CD4-positive, CD25-positive, alpha-beta regulatory T cell (primary cell): ENCODE measurements around the gene COPG1. TPM values are rescaled to one million over a fixed set of nuclear protein-coding genes. Genes with fewer than 3 reads are reported as not detected.
"Not testable (repeated sequence)": the region's sequence is repeated elsewhere in the genome, so short reads cannot be mapped to it uniquely, and the experiment has no call there.

Source experiments
- ATAC-seq, 2 donors: fragments of 150-1000 bp; cut with Tn5 transposase; one replicate each; pipeline ENCODE4 v1.10.0; 2021; ENCODE audit warnings: low read depth in 2 of 2, moderate number of reproducible peaks in 2 of 2, moderate library complexity in 1 of 2
- DNase-seq, 3 donors: peaks; one replicate each; pipeline versions ENCODE4 v3.0.0 to v3.0.0-alpha.2; 2012 to 2022; ENCODE audit warnings: mixed read lengths in 1 of 3
- H3K27ac ChIP-seq: one replicate; pipeline ENCODE4 v1.7.0; 2013; ENCODE audit warnings: mild to moderate bottlenecking, low read length; ENCODE audit not compliant: insufficient read depth, poor library complexity, severe bottlenecking
- H3K27me3 ChIP-seq: one replicate; pipeline ENCODE4 v1.7.0; 2013; ENCODE audit warnings: low read length; ENCODE audit not compliant: control insufficient read depth, insufficient read depth
- H3K36me3 ChIP-seq: one replicate; pipeline ENCODE4 v1.7.0; 2013; ENCODE audit warnings: mild to moderate bottlenecking, low read length, moderate library complexity; ENCODE audit not compliant: control insufficient read depth, insufficient read depth
- H3K4me1 ChIP-seq: 2 replicates; pipeline ENCODE4 v1.7.0; 2013; ENCODE audit warnings: mild to moderate bottlenecking, low read length; ENCODE audit not compliant: insufficient read depth, control insufficient read depth, poor library complexity, severe bottlenecking
- H3K4me3 ChIP-seq: one replicate; pipeline ENCODE4 v1.7.0; 2013; ENCODE audit warnings: low read depth, mild to moderate bottlenecking, low read length, moderate library complexity
- H3K9me3 ChIP-seq, 2 experiments: 1 replicate in 1 of 2; 2 replicates in 1 of 2; pipeline ENCODE4 v1.7.0; 2013; ENCODE audit warnings: low read length in 2 of 2, mild to moderate bottlenecking in 1 of 2, moderate library complexity in 1 of 2; ENCODE audit not compliant: control insufficient read depth in 2 of 2
- H3K27ac Mint-ChIP-seq, 3 donors: one replicate each; pipeline ENCODE4 v1.8.0; 2020 to 2022; ENCODE audit warnings: mild to moderate bottlenecking in 3 of 3, mixed read lengths in 3 of 3, moderate library complexity in 2 of 3
- H3K27me3 Mint-ChIP-seq: one replicate; pipeline ENCODE4 v1.8.0; 2022; ENCODE audit warnings: mild to moderate bottlenecking, mixed read lengths
- H3K36me3 Mint-ChIP-seq: one replicate; pipeline ENCODE4 v1.8.0; 2020; ENCODE audit warnings: mixed read lengths
- H3K4me1 Mint-ChIP-seq, 4 donors: one replicate each; pipeline ENCODE4 v1.8.0; 2020 to 2022; ENCODE audit warnings: mixed read lengths in 4 of 4, mild to moderate bottlenecking in 1 of 4
- H3K4me3 Mint-ChIP-seq, 4 donors: one replicate each; pipeline ENCODE4 v1.8.0; 2020 to 2022; ENCODE audit warnings: mild to moderate bottlenecking in 4 of 4, mixed read lengths in 4 of 4, moderate library complexity in 3 of 4
- H3K9me3 Mint-ChIP-seq, 7 donors: one replicate each; pipeline ENCODE4 v1.8.0; 2020 to 2022; ENCODE audit warnings: mixed read lengths in 7 of 7, mild to moderate bottlenecking in 3 of 7, moderate library complexity in 2 of 7
- polyA plus RNA-seq, 4 donors: library from polyadenylated mRNA; unstranded; fragments of 300-500 nt; fragmentation: Illumina TruSeq; gene quantifications; one replicate each; pipeline ENCODE4 v1.2.3, GENCODE V29; 2021
- total RNA-seq: library from RNA; stranded (reverse); gene quantifications from one replicate; pipeline ENCODE4 v1.2.3, GENCODE V29; 2022

COPG1 gene
- total and polyA plus RNA-seq, 5 donors from 2014 or later, result 67.7 to 105 (median 88.4) TPM

DNA sequence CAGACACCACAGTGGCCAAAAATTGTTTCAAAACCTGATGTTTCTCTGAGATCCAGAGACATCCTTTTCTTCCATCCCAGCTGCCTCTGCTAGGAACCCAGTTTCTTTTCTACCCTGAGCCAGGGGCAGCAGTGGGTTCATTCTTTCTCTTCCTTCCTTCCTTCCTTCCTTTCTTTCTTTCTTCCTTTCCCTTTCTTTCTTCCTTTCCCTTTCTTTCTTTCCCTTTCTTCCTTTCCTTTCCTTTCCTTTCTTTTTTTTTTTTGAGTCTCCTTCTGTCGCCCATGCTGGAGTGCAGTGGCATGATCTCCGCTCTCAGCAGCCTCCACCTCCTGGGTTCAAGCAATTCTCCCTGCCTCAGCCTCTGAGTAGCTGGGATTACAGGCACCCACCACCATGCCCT is 30.7 kb upstream of the COPG1 start:
- Mint-ChIP-seq H3K4me1 (no peaks in the 10 kb centered on the region), H3K27ac (no peak overlapping the region), H3K36me3 (no peaks in the 10 kb centered on the region), H3K4me3 (peak overlapping the region in 1 of 4 donors; percentile 58), H3K9me3 (no peaks in the 10 kb centered on the region), H3K27me3 (no peaks in the 10 kb centered on the region)
- DNase-seq, result no peak
- no peak for ATAC-seq
- Histone ChIP-seq H3K9me3 (no peaks in the 10 kb centered on the region), H3K4me1 (no peaks in the 10 kb centered on the region), H3K27me3 (no peaks in the 10 kb centered on the region), H3K27ac (no peak overlapping the region), H3K4me3 (no peak overlapping the region), H3K36me3 (no peaks in the 10 kb centered on the region)

DNA sequence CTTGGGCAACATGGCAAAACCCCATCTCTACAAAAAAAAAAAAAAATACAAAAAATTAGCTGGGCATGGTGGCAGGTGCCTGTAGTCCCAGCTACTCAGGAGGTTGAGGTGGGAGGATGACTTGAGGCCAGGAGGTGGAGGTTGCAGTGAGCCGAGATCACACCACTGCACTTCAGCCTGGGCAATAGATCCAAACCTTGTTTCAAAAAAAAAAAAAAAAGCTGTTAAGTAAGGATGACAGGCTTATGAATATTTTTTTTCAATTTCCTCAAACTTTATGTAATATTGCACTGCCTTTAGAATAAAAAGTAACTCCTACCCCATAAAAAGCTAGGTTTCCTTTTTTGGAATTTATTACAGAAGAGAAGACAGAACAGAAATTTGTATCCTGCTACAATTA is 25.0 kb upstream of the COPG1 start:
- peaks cover 4 to 16% (median 6%) of the 10 kb centered on the region in 4 donors for H3K4me1 Mint-ChIP-seq
- not testable (repeated sequence) for H3K36me3 ChIP-seq, H3K4me3 Mint-ChIP-seq, H3K27ac Mint-ChIP-seq, DNase-seq, H3K27me3 Mint-ChIP-seq, ATAC-seq, H3K9me3 Mint-ChIP-seq, H3K27ac ChIP-seq, H3K4me1 ChIP-seq, H3K9me3 ChIP-seq, H3K4me3 ChIP-seq, H3K27me3 ChIP-seq, H3K36me3 Mint-ChIP-seq

DNA sequence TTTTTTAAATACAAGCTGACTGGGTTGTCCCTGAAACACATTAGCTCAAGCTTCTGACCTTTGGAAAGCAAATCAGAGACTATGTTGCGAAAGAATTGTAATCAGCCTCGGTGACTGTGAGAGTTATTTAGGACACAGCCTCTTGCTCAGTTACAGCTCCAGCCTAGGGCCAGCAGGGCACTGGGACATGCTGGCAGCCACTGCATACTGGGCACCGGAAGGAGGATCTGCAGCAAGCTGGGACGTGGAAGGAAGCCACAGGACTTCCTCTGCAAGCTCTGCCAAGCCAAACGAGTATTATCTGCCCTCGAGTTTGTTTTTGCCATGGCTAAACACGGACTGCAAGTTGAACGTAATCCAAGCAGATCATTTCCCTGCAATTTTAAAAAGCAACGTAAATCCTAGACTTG is 24.4 kb upstream of the COPG1 start:
- DNase-seq (peak in 1 of 3 donors; percentile 54), ATAC-seq (peak; percentile 22 to 47)
- peaks cover 7% of the 10 kb centered on the region for H3K4me1 ChIP-seq
- no peaks in the 10 kb centered on the region for H3K27me3 Mint-ChIP-seq
- no peaks in the 10 kb centered on the region for H3K36me3 ChIP-seq
- no peaks in the 10 kb centered on the region for H3K9me3 ChIP-seq
- H3K27me3 ChIP-seq, result no peaks in the 10 kb centered on the region
- H3K9me3 Mint-ChIP-seq, result no peaks in the 10 kb centered on the region
- H3K36me3 Mint-ChIP-seq, result no peaks in the 10 kb centered on the region
- H3K4me3 ChIP-seq, result peak overlapping the region; percentile 10
- peaks cover 4 to 16% (median 6%) of the 10 kb centered on the region in 4 donors for H3K4me1 Mint-ChIP-seq
- H3K27ac ChIP-seq, result no peak overlapping the region
- H3K4me3 Mint-ChIP-seq, result peak overlapping the region in 2 of 4 donors; percentile 36 to 43
- peak overlapping the region; percentile 60 to 83 (median 79) for H3K27ac Mint-ChIP-seq

- Histone ChIP-seq H3K9me3 (no peaks in the 10 kb centered on the region), H3K4me3 (no peak overlapping the region), H3K27ac (no peak overlapping the region), H3K27me3 (no peaks in the 10 kb centered on the region), H3K4me1 (peaks cover 7% of the 10 kb centered on the region), H3K36me3 (no peaks in the 10 kb centered on the region)
- ATAC-seq (no peak), DNase-seq (peak in 1 of 3 donors; percentile 58)
- Mint-ChIP-seq H3K4me3 (peak overlapping the region in 1 of 4 donors; percentile 35), H3K9me3 (no peaks in the 10 kb centered on the region), H3K36me3 (no peaks in the 10 kb centered on the region), H3K4me1 (peaks cover 4 to 16% (median 6%) of the 10 kb centered on the region in 4 donors), H3K27ac (no peak overlapping the region), H3K27me3 (no peaks in the 10 kb centered on the region)
Measured at GRCh38 chr3:129226374-129226773, 23.0 kb upstream of the COPG1 start.

DNA sequence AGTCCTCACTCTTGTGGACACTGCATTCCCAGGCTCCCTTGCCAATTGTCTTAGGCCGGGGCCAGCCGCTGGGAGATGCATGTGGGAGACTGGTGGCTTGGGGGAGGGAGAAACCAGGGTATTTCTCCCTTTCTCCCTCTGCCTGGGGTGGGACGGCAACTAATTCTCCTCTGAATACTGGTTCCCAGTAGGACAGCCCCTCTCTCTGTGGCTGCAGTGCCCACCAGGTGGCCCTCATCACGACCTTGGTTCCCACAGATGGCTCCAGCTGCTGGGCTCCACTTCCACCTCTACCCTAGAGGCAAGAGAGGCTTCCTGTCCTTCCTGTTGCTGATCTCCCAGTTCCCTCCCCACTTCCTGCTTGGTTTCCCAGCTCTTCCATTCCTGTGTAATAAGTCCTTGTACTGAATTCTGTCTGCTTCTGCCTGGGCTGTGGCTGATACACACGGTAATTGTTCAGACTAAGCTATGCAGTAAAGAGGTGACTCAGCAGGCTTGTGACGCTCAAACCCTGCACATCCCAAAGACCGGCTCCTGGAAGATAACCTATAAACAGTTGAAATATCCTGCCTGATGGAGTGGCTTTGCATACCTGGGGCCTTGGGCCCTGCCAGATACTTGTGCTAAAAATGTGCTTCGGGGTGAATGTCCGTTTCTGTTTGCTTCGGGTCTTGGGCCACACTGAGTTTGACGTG is 20.4 kb upstream of the COPG1 start:
- Mint-ChIP-seq H3K27me3 (no peaks in the 10 kb centered on the region), H3K4me1 (peaks cover 6 to 16% (median 7%) of the 10 kb centered on the region in 4 donors), H3K36me3 (no peaks in the 10 kb centered on the region), H3K27ac (peak overlapping the region in 1 of 3 donors; percentile 26), H3K4me3 (no peak overlapping the region), H3K9me3 (no peaks in the 10 kb centered on the region)
- DNase-seq, result no peak
- no peak overlapping the region for H3K27ac ChIP-seq
- no peaks in the 10 kb centered on the region for H3K27me3 ChIP-seq
- peaks cover 7% of the 10 kb centered on the region for H3K4me1 ChIP-seq
- H3K9me3 ChIP-seq, result no peaks in the 10 kb centered on the region
- H3K4me3 ChIP-seq, result no peak overlapping the region
- ATAC-seq, result no peak
- no peaks in the 10 kb centered on the region for H3K36me3 ChIP-seq

- no peak overlapping the region for H3K27ac ChIP-seq
- H3K36me3 Mint-ChIP-seq, result no peaks in the 10 kb centered on the region
- H3K27ac Mint-ChIP-seq, result peak overlapping the region in 1 of 3 donors; percentile 29
- no peaks in the 10 kb centered on the region for H3K9me3 ChIP-seq
- H3K4me1 Mint-ChIP-seq, result peaks cover 0 to 6% (median 2%) of the 10 kb centered on the region in 4 donors
- H3K27me3 Mint-ChIP-seq, result no peaks in the 10 kb centered on the region
- no peak overlapping the region for H3K4me3 Mint-ChIP-seq
- peaks cover under 1% of the 10 kb centered on the region for H3K4me1 ChIP-seq
- peak in 1 of 3 donors; percentile 76 for DNase-seq
- H3K9me3 Mint-ChIP-seq, result no peaks in the 10 kb centered on the region
- no peaks in the 10 kb centered on the region for H3K36me3 ChIP-seq
- no peak overlapping the region for H3K4me3 ChIP-seq
- no peaks in the 10 kb centered on the region for H3K27me3 ChIP-seq
- ATAC-seq, result peak; percentile 45 to 65
Measured at GRCh38 chr3:129230311-129231019, 18.9 kb upstream of the COPG1 start.

DNA sequence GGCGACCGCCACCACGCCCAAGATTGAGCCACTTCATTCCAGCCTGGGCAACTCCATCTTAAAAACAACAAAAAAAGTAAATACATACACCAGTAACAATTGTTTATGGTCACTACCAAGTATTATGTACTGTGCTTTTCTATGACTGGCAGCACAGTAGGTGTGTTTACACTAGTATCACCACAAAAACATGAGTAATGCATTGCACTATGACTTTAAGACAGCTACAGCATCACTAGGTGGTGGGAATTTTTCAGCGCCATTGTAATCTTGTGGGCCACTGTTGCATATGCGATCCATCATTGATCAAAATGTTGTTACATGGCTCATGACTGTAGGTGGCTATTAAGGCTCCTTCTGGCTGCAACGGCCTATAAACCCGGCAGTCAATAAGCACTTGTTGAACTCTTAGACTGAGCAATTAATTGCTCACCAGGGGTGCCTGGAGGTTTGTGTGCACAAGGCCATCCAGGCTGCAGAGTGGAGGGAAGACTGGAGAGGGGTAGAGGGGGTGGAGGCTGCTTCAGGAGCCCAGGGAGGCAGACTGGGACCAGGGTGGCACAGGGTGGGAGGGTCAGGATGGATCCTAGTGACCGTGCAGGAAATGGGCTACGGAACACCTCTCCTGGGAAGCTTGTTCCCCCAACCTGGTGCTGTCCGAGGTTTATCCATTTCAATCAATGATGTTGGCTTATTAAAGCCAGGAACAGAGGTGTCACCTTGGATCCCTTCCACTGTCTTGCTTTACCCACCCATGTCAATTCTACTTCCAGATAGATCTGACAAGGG is 17.9 kb upstream of the COPG1 start:
- Mint-ChIP-seq H3K9me3 (no peaks in the 10 kb centered on the region), H3K4me3 (no peak overlapping the region), H3K27me3 (no peaks in the 10 kb centered on the region), H3K4me1 (peaks cover 0 to 6% (median 2%) of the 10 kb centered on the region in 4 donors), H3K27ac (peak overlapping the region in 1 of 3 donors; percentile 2), H3K36me3 (no peaks in the 10 kb centered on the region)
- no peaks in the 10 kb centered on the region for H3K4me1 ChIP-seq
- H3K9me3 ChIP-seq, result no peaks in the 10 kb centered on the region
- no peaks in the 10 kb centered on the region for H3K36me3 ChIP-seq
- DNase-seq (no peak), ATAC-seq (no peak)
- no peak overlapping the region for H3K27ac ChIP-seq
- no peaks in the 10 kb centered on the region for H3K27me3 ChIP-seq
- no peak overlapping the region for H3K4me3 ChIP-seq
